ENCODE results near the gene NRXN2. TPM values are rescaled to one million over a fixed set of nuclear protein-coding genes. Genes with fewer than 3 reads are reported as not detected.
A peak's percentile ranks its signal among the peaks of the same experiment; 100 is the strongest.

The NRXN2 gene
- total RNA-seq, 2 experiments from 2014 or later: 0.07 to 0.22 TPM

DNA sequence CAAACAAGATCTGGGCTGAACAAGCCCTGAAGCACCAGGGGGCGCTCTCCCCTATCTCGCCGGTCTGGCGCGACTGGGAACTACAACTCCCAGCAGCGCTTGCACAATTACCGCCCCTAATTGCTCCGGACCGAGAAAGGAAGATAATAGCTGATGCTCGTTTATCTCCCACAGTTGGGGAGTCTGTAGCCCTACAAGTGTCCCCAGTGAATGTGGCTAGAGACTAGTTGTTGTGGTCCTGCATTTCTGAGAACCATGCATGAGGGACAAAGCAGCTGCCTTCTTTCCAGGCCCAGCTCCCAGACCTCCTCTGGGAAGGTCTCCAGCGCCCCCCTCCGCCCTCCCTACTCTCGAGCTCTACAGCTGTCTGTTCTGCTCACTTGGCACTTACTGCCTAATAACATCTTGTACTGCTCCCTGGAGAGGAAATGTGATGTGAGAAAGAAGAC, 34.4 kb downstream of the NRXN2 start:
- Mint-ChIP-seq H3K27ac (no peak overlapping the region), H3K4me1 (ENCODE audit: low read depth) (peaks cover 26% of the 10 kb centered on the region), H3K9me3 (no peaks in the 10 kb centered on the region), H3K36me3 (ENCODE audit: low read depth) (no peaks in the 10 kb centered on the region), H3K4me3 (peak overlapping the region; percentile 38), H3K27me3 (peaks cover 9% of the 10 kb centered on the region)
- TF ChIP-seq, protein P1, sequence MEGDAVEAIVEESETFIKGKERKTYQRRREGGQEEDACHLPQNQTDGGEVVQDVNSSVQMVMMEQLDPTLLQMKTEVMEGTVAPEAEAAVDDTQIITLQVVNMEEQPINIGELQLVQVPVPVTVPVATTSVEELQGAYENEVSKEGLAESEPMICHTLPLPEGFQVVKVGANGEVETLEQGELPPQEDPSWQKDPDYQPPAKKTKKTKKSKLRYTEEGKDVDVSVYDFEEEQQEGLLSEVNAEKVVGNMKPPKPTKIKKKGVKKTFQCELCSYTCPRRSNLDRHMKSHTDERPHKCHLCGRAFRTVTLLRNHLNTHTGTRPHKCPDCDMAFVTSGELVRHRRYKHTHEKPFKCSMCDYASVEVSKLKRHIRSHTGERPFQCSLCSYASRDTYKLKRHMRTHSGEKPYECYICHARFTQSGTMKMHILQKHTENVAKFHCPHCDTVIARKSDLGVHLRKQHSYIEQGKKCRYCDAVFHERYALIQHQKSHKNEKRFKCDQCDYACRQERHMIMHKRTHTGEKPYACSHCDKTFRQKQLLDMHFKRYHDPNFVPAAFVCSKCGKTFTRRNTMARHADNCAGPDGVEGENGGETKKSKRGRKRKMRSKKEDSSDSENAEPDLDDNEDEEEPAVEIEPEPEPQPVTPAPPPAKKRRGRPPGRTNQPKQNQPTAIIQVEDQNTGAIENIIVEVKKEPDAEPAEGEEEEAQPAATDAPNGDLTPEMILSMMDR (IDR thresholded peaks at IDR 0.05): peak; percentile 93
- ChIA-PET POLR2A (interaction anchor here (0.7 to 1.2 kb wide), 4 partner anchors 11 to 86 kb away, joined by 3 to 4 read pairs (median 4); no protein-coding TSS in a partner anchor), CTCF (interaction anchor here (0.6 to 4.5 kb wide), 51 partner anchors 9 to 1590 kb away, joined by 3 to 55 read pairs (median 4); partner anchors contain the start of genes CDC42BPG, CNIH2, MEN1 and RASGRP2)
- peak; percentile 96 for DNase-seq
- intact Hi-C loops (cut with micrococcal nuclease): loop anchor here (5.0 to 10.0 kb wide), 2 partner anchors 34 to 56 kb away; partner anchors contain the start of genes NRXN2 and RASGRP2
- peak; percentile 98 for ATAC-seq

DNA sequence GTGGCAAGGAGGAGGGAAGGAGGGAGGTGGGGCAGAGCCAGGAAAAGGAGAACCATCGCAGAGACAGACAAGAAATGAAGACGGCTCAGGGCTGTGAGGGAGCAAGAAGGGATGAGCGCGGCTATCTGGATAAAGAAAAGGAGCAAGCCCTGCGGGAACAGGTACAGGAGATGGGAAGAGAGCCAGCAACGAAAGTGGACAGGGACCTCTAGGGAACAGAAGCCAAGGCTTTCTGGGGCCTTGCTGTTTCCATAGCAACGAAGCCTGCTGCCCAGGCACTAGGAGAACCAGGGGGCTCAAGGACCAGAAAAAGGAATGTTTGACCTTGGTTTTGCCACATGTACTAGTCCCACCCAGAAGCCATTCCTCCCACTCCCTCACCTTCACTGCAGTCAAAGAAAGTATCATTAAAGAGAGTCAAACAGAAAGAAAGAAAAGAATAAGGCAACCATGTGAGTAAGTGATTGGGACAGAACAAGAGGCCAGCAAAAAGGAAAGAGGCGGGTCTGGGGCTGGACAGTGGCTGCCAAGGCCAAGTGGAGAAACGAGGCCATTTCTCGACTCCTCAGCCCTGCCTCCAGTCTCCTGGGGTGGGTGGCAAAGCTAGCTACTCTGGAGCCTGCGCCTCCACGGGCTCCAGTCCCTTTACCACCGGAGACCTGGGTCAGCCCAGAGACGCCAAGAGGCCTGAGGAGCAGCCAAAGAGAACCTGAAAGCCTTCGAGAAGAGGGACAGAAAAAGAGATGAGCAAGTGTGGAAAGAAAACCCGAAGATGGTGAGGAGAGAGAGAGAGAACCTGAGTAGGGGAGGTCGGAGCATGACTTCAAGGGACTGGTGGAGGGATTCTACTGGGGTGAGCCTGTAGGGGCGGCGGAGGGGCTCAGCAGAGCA, 35.1 kb downstream of the NRXN2 start:
- Mint-ChIP-seq H3K4me1 (ENCODE audit: low read depth) (peaks cover 21% of the 10 kb centered on the region), H3K4me3 (no peak overlapping the region), H3K9me3 (no peaks in the 10 kb centered on the region), H3K27ac (no peak overlapping the region), H3K27me3 (peaks cover 7% of the 10 kb centered on the region), H3K36me3 (ENCODE audit: low read depth) (no peaks in the 10 kb centered on the region)
- intact Hi-C loops (cut with micrococcal nuclease): loop anchor here (5.0 to 10.0 kb wide), 2 partner anchors 34 to 57 kb away; partner anchors contain the start of genes NRXN2 and RASGRP2
- ATAC-seq (no peak), DNase-seq (no peak)
- TF ChIP-seq, protein P1 (IDR thresholded peaks at IDR 0.05): no peak
- POLR2A ChIA-PET: interaction anchor here (0.9 to 1.0 kb wide), 2 partner anchors 16 to 29 kb away, joined by 3 to 4 read pairs; no protein-coding TSS in a partner anchor
- CTCF ChIA-PET: interaction anchor here (0.7 to 4.5 kb wide), 36 partner anchors 8 to 1590 kb away, joined by 3 to 55 read pairs (median 5); partner anchors contain the start of genes CDC42BPG, CNIH2, MEN1 and RASGRP2

DNA sequence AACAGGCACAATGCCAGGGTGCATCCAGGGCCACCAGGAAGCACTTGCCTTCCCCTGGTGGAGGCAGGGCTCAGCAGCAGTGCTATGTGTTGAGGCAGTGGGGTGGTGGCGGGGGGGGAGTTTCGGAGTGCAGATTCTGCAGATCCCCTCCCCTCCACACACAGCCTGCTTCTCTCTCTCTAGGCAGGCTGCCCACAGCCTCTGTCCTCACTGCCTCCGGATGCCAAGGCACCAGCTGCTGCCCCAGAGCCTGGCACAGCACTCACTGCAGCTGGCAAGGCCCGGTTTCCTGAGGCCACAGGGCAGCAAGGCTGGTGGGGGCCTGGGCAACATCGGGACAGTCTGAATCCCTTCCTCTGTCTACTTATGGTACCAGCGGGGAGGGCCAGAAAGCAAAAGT, 35.8 kb downstream of the NRXN2 start:
- TF ChIP-seq, protein P1 (IDR thresholded peaks at IDR 0.05): no peak

DNA sequence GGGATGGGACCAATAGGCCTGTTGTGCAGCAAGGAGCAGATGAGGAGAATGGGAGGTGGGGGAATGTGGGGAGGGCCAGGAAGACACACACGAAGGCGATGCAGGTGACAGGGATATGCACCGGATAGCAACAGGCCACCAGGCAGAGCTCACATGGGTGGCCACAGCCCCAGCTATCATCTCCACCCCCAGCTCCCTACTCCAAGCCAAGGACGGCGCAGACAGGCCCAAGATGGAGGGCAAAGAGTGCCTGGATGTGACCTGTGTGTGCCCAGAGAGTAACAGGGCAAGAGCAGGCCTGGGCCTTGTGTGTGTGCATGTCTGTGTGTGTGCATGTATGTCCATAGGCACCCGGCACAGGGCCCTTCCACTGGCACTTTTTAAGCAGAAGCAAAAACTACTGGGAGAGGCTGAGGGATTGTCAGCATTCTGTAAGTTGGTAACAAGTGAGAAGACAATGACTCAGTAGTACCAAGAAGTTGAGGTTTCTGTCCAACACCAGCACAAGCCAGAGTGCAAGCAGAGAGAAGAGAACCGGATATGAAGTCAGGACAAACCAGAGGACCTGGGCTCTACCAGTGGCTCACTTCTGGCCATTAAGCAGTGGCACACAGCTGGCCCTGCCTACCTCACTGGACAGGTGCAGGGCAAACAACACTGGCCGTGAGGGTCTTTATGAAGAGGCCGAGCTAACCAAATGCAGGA, 36.4 kb downstream of the NRXN2 start:
- DNase-seq (no peak), ATAC-seq (no peak)
- Mint-ChIP-seq H3K4me3 (no peak overlapping the region), H3K27me3 (no peaks in the 10 kb centered on the region), H3K27ac (no peak overlapping the region), H3K36me3 (ENCODE audit: low read depth) (no peaks in the 10 kb centered on the region), H3K9me3 (no peaks in the 10 kb centered on the region), H3K4me1 (ENCODE audit: low read depth) (peaks cover 9% of the 10 kb centered on the region)
- intact Hi-C loops (cut with micrococcal nuclease): loop anchor here (5.0 to 10.0 kb wide), 2 partner anchors 36 to 58 kb away; partner anchors contain the start of genes NRXN2 and RASGRP2
- POLR2A ChIA-PET: no interaction called here
- TF ChIP-seq, protein P1 (IDR thresholded peaks at IDR 0.05): no peak
- CTCF ChIA-PET: interaction anchor here (2.2 kb wide), 1 partner anchor 18 kb away, joined by 5 read pairs; no protein-coding TSS in a partner anchor

More for the DNA sequence above, 35.8 kb downstream of the NRXN2 start:
- ATAC-seq (no peak), DNase-seq (no peak)
- intact Hi-C loops (cut with micrococcal nuclease): loop anchor here (5.0 to 10.0 kb wide), 2 partner anchors 35 to 58 kb away; partner anchors contain the start of genes NRXN2 and RASGRP2
- no peaks in the 10 kb centered on the region for H3K9me3 Mint-ChIP-seq
- H3K36me3 Mint-ChIP-seq (ENCODE audit: low read depth): no peaks in the 10 kb centered on the region
- no peak overlapping the region for H3K27ac Mint-ChIP-seq
- no peak overlapping the region for H3K4me3 Mint-ChIP-seq
- H3K27me3 Mint-ChIP-seq: peaks cover 3% of the 10 kb centered on the region
- peaks cover 14% of the 10 kb centered on the region for H3K4me1 Mint-ChIP-seq (ENCODE audit: low read depth)
- ChIA-PET CTCF (no interaction called here), POLR2A (interaction anchor here (0.9 kb wide), 1 partner anchor 28 kb away, joined by 3 read pairs; no protein-coding TSS in a partner anchor)
